PC-9 (cell line): ENCODE measurements around the gene DCAF12. TPM values are rescaled to one million over a fixed set of nuclear protein-coding genes. Genes with fewer than 3 reads are reported as not detected.

Source experiments
- BruUV-seq: library from RNA; stranded (reverse); fragments of 400-500 nt; replicated peaks from 2 replicates; lab custom pipeline; 2021; lab: Mats Ljungman, UMichigan
- CTCF ChIA-PET: fragments of 300-600 bp; sonication (Branson Sonifier 250); formaldehyde crosslinking; loops from one replicate; lab custom pipeline; 2022; ENCODE audit warnings: antibody characterized with exemption; lab: Charles Lee
- POLR2A ChIA-PET: fragments of 300-600 bp; sonication (Branson Sonifier 250); formaldehyde crosslinking; loops from one replicate; lab custom pipeline; 2022; ENCODE audit warnings: antibody characterized with exemption; ENCODE audit not compliant: unreplicated experiment; lab: Charles Lee
- DNase-seq, 2 experiments: peaks; one replicate each; pipeline versions ENCODE4 v3.0.0 to v3.0.0-alpha.2; 2015 to 2022; ENCODE audit warnings: mixed read lengths in 1 of 2
- H2AFZ ChIP-seq: fragments of 200-600 bp; sonication (generic); 2 replicates; pipeline ENCODE4 v1.8.1; 2017; ENCODE audit warnings: antibody characterized with exemption
- H3F3A ChIP-seq: fragments of 200-600 bp; sonication (generic); 2 replicates; pipeline ENCODE4 v1.8.1; 2017; ENCODE audit warnings: antibody characterized with exemption, mild to moderate bottlenecking, low read depth; ENCODE audit not compliant: insufficient read depth
- H3K27ac ChIP-seq: fragments of 200-600 bp; sonication (generic); 2 replicates; pipeline ENCODE4 v1.6.1; 2016; ENCODE audit warnings: mixed run types
- H3K27me3 ChIP-seq: fragments of 200-600 bp; sonication (generic); 2 replicates; pipeline ENCODE4 v1.6.1; 2016; ENCODE audit warnings: low read depth, mixed run types; ENCODE audit not compliant: insufficient read depth
- H3K36me3 ChIP-seq: fragments of 200-600 bp; sonication (generic); 2 replicates; pipeline ENCODE4 v1.6.1; 2016; ENCODE audit warnings: low read depth, mixed run types
- H3K4me1 ChIP-seq: fragments of 200-600 bp; sonication (generic); replicated peaks from 2 replicates; pipeline ENCODE4 v1.6.1; 2016; ENCODE audit warnings: mixed run types; ENCODE audit not compliant: insufficient read depth
- H3K4me2 ChIP-seq: fragments of 200-600 bp; sonication (generic); 2 replicates; pipeline ENCODE4 v1.6.1; 2017; ENCODE audit warnings: mixed run types
- H3K4me3 ChIP-seq: fragments of 200-600 bp; sonication (generic); 2 replicates; pipeline ENCODE4 v1.6.1; 2016; ENCODE audit warnings: mixed run types
- H3K79me2 ChIP-seq: fragments of 200-600 bp; sonication (generic); 2 replicates; pipeline ENCODE4 v1.6.1; 2017; ENCODE audit warnings: low read depth, mixed run types
- H3K9me2 ChIP-seq: fragments of 200-600 bp; sonication (generic); 2 replicates; pipeline ENCODE4 v1.8.1; 2017; ENCODE audit warnings: mild to moderate bottlenecking; ENCODE audit not compliant: insufficient read depth
- H3K9me3 ChIP-seq: fragments of 200-600 bp; sonication (generic); 2 replicates; pipeline ENCODE4 v1.8.1; 2016; ENCODE audit warnings: low read depth; ENCODE audit not compliant: insufficient read depth
- H4K20me1 ChIP-seq: fragments of 200-600 bp; sonication (generic); 2 replicates; pipeline ENCODE4 v1.8.1; 2017; ENCODE audit not compliant: insufficient read depth
- CTCF ChIP-seq: fragments of 200-600 bp; sonication (generic); conservative IDR thresholded peaks from 2 replicates; pipeline ENCODE4 v1.6.1; 2017; ENCODE audit warnings: mixed run types, antibody characterized with exemption, mild to moderate bottlenecking, moderate library complexity
- EZH2 ChIP-seq: fragments of 200-600 bp; sonication (generic); IDR thresholded peaks from 2 replicates; pipeline ENCODE4 v1.8.0; 2017; ENCODE audit warnings: antibody characterized with exemption, low read depth
- intact Hi-C: fragments of 100-400 bp; cut with micrococcal nuclease; formaldehyde crosslinking; loops from one replicate; pipeline ENCODE4 v1.10.0; 2022; ENCODE audit not compliant: unreplicated experiment
- total RNA-seq: library from RNA; stranded (reverse); gene quantifications from 2 replicates; pipeline ENCODE4 v1.2.3, GENCODE V29; 2021

Gene DCAF12
- total RNA-seq, 1 experiment from 2014 or later = 23.4 TPM

DNA sequence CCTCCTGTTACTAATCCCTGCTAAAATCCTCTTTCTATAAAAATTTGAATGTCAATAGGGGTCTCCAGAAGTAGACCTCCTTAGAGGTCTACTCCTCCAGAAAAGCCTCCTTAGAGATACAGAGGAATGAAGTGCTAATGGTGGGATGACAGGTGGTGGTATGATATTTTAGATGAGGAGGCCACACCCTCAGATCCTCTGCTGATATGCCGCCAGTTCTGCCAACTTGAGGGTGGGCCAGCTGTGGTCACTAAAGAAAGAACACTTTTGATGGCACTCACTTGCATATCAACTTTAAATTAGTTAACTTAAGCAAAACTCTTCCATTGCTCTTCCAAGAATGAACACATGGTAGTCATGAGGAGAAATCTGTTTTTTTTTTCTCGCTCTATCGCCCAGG, 61.0 kb downstream of the DCAF12 start:
- H3K4me3 ChIP-seq = no peak overlapping the region
- no peaks in the 10 kb centered on the region for H4K20me1 ChIP-seq
- H3K9me3 ChIP-seq = no peaks in the 10 kb centered on the region
- DNase-seq = no peak
- intact Hi-C loops = no loop called here
- no peak overlapping the region for H3K4me2 ChIP-seq
- H3K27ac ChIP-seq = no peak overlapping the region
- no peaks in the 10 kb centered on the region for H3K79me2 ChIP-seq
- H3F3A ChIP-seq = no peaks in the 10 kb centered on the region
- H3K9me2 ChIP-seq = no peaks in the 10 kb centered on the region
- H3K4me1 ChIP-seq = no peaks in the 10 kb centered on the region
- BruUV-seq = no TSS peak
- H3K36me3 ChIP-seq = no peaks in the 10 kb centered on the region
- no peak overlapping the region for H2AFZ ChIP-seq
- POLR2A ChIA-PET = no interaction called here
- no peaks in the 10 kb centered on the region for H3K27me3 ChIP-seq
- CTCF ChIA-PET = no interaction called here
- TF ChIP-seq EZH2 = no peak
- no peak for TF ChIP-seq CTCF

DNA sequence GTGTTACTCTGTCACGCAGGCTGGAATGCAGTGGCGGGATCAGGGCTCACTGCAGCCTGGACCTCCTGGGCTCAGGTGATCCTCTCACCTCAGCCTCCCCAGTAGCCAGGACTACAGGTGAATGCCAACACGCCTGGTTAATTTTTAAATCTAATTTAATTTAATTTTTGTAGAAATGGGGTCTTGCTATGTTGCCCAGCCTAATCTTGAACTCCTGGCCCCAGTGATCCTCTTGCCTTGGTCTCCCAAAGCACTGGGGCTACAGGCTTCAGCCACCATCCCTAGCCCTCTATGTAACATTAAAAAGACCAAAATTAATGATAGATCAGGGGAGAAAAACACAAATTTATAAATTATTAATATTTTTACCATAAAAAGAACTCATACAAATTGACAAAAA, 66.5 kb downstream of the DCAF12 start:
- DNase-seq = no peak
- ChIA-PET CTCF (no interaction called here), POLR2A (no interaction called here)
- BruUV-seq = no TSS peak
- no peaks in the 10 kb centered on the region for H3K4me1 ChIP-seq
- no peak overlapping the region for H3K27ac ChIP-seq
- no peaks in the 10 kb centered on the region for H3K9me2 ChIP-seq
- H3K4me3 ChIP-seq = no peak overlapping the region
- H3F3A ChIP-seq = no peaks in the 10 kb centered on the region
- H4K20me1 ChIP-seq = no peaks in the 10 kb centered on the region
- no peaks in the 10 kb centered on the region for H3K79me2 ChIP-seq
- intact Hi-C loops = no loop called here
- no peak overlapping the region for H3K4me2 ChIP-seq
- H3K9me3 ChIP-seq = no peaks in the 10 kb centered on the region
- TF ChIP-seq CTCF (no peak), EZH2 (no peak)
- H3K36me3 ChIP-seq = no peaks in the 10 kb centered on the region
- H2AFZ ChIP-seq = no peak overlapping the region
- no peaks in the 10 kb centered on the region for H3K27me3 ChIP-seq

DNA sequence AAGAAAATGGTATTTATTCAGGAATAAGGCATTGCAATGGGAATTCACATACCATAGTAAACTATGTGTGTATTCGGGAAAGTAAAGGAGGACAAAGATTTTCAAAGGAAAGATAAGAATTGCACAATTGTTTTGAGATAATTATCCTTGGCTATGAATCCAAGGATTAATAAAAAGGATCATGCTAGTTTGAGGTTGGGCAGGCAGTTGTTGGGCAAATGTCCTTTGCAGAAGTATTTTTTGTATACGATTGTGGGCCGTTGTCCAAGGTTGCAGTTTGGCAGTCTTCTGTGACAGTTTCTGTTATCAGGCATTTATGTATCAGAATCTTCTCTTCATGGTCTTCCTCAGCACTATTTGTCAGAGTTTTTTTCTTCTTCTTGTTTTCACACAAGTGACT, 67.2 kb downstream of the DCAF12 start:
- H3K4me3 ChIP-seq = no peak overlapping the region
- TF ChIP-seq EZH2 (no peak), CTCF (no peak)
- no TSS peak for BruUV-seq
- no peak overlapping the region for H3K4me2 ChIP-seq
- H3K4me1 ChIP-seq = no peaks in the 10 kb centered on the region
- H3K9me2 ChIP-seq = no peaks in the 10 kb centered on the region
- no peaks in the 10 kb centered on the region for H3K79me2 ChIP-seq
- no peaks in the 10 kb centered on the region for H3K27me3 ChIP-seq
- H4K20me1 ChIP-seq = no peaks in the 10 kb centered on the region
- intact Hi-C loops = no loop called here
- H2AFZ ChIP-seq = no peak overlapping the region
- no peak overlapping the region for H3K27ac ChIP-seq
- no peaks in the 10 kb centered on the region for H3K36me3 ChIP-seq
- no peaks in the 10 kb centered on the region for H3F3A ChIP-seq
- ChIA-PET CTCF (no interaction called here), POLR2A (no interaction called here)
- H3K9me3 ChIP-seq = no peaks in the 10 kb centered on the region
- no peak for DNase-seq
